HG03060 (cell line): ENCODE results near the gene RNF207.

Experiments
- ATAC-seq: cut with Tn5 transposase; IDR thresholded peaks from one replicate; pipeline ENCODE4 v1.9.1; 2021; ENCODE audit warnings: low read depth, moderate number of reproducible peaks; ENCODE audit not compliant: unreplicated experiment

Gene RNF207

GRCh38 chr1:6246497-6247467, 40.9 kb downstream of the RNF207 start:
- no peak for ATAC-seq

DNA sequence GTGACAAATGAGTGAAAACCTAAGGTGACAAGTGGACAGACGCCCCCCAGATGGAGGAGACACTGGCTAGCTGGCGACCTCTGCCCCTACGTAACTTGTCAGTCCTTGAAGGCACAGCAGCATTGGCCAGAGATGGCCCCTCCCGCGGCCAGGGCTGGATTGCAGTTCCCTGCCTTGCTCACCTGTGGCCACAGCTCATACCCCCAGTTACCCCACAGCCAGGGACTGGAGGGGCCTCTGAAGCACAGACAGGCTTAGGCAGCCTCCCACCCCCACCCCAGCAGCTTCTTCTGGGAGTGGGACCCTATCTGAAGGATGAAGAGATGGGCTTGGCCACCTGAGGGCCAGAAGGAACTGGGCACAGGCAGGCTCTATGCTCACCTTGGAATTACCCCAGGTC, 41.7 kb downstream of the RNF207 start:
- no peak for ATAC-seq

DNA sequence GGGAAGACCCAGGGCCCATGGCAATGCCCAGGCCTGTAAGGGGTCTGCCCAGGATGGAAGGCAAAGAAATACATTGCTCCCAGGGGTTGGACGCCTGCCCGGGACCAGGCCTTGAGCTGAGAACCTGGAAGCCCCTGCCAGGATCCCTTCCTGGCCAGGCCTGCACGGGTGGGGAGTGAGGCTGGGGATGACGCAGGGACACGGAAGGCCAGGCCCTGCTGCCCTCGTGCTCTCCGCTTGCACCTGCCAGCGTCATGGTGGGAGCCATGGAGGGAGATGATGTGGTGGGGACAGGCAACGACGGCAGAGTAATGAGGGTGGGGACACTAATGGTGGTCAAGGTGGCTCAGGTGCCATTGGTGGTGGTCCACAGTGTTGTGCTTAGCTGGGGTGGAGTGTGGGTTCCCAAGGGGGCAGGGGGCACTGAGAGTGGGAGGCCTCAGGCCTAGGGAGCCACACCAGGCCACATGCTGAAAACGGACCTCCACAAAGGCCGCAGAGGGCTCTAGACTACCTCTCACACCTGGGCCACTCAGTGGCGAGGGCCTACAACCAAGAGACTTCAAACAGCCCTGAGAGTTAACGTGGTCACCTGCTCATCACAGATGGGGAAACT, 42.4 kb downstream of the RNF207 start:
- no peak for ATAC-seq

- no peak for ATAC-seq
These were observed 43.2 kb downstream of the RNF207 start for GRCh38 chr1:6248932-6249738.

DNA sequence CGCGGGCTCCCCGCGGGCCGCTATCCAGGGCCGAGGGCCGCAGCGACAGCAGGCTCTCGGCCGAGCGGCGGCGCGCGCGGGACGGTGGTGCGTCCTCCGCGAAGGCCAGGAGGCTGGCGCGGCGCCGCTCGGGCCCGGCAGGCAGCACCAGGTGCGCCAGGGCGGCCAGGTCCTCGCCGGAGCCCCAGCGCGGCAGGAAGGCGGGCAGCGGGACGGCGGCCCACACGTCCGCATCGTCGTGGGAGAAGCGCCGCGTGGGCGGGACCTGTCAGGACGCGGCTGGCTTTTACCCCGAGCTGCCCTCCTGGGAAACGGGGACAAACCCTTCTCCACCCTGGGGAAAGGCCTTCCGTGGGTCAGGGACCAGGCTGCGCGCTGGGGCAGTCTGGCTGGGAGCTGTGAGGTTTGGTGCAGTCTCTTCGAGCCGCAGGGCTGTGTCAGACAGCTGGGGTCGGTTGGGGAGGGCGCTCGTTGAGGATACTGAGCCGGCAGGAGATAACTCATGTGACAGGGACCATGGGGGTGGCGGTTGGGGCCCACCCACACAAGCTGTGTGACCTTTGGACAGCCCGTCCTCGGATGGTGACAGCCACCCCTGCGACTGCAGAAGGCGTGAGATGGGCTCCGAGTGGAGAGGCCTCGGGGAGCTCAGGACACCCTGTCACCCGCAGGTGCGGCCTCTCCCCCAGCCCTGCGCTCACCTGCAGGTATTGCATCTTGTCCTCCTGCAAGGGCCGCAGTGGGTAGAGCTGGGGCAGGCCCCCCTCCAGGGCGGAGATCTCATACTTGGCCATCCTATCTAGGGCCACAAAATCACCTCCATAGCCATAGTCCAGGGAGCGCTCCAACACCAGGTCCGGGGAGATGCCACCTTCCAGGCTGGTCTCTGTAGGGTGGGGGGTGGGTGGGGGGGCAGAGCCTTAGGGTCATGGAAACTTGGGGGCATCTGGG, 44.1 kb downstream of the RNF207 start:
- ATAC-seq, result no peak

- no peak for ATAC-seq
These were observed 45.3 kb downstream of the RNF207 start for GRCh38 chr1:6251233-6251632.

- ATAC-seq, result no peak
These were observed 45.9 kb downstream of the RNF207 start for GRCh38 chr1:6251681-6252373.

- ATAC-seq, result no peak
These were observed 46.4 kb downstream of the RNF207 start for GRCh38 chr1:6252374-6252710.

GRCh38 chr1:6253380-6253779, 47.5 kb downstream of the RNF207 start:
- no peak for ATAC-seq

GRCh38 chr1:6254691-6255090, 48.8 kb downstream of the RNF207 start:
- ATAC-seq, result no peak

GRCh38 chr1:6256645-6257044, 50.7 kb downstream of the RNF207 start:
- no peak for ATAC-seq

DNA sequence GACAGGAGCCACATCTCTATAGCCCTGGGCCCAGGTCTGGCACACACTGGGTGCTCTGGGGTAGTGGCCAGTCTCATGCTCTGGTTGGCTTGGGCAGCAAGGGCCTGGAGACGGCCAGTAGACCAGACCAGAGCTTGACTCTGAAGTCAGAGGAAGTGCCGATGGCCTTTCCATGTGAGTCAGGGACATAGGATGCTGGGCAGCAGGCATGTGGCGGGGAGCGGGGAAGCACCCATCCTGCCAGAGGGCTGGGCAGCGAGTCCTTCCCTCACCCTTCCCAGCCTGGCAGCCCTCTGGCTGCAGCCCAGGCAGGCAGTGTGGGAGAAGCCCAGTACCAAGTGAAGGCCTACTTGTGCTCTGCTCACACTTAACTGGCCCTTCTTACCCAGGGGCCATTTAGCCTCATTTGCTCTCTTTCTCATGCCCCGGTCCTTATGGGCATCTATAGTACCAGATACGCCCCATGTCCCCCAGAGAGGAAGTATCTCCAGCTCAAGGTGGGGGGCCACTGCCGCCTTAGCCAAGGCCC, 51.7 kb downstream of the RNF207 start:
- no peak for ATAC-seq

- ATAC-seq, result no peak
These were observed 52.8 kb downstream of the RNF207 start for GRCh38 chr1:6258675-6259074.

- ATAC-seq, result no peak
These were observed 53.8 kb downstream of the RNF207 start for GRCh38 chr1:6259491-6260362.

GRCh38 chr1:6260433-6260934, 54.6 kb downstream of the RNF207 start:
- no peak for ATAC-seq

DNA sequence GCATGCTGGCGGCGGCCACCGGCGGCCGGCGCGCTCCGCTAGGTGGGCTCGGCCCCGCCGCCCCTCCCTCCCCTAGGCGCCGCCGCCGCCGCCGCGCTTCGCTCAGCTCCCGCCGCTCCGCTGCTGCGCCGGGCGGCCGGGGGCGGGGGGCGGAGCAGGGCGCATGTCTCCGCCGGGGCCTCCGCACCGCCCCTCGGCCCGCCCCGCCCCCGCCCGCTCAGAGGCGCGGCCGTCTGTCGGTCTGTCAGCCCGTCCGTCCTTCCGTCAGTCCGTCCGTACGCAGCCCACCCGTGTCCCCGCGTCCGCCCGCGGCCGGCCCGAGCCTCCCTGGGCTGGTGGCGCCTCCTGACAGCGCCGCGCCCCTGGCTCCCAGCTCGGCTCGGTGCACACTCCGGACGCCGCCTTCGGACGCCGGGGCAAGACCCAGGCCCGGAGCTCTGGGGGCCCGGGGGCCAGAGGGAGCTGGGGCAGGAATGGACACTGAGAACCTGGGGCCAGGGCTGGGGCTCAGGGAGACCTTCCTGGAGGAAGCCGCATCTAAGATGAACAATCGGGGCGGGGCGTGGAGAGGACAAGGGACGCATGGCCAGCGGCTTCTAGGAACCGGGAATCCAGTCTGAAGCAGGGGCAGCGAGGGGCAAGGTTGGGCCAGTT, 55.2 kb downstream of the RNF207 start, which contains the start of gene GPR153:
TSS of gene GPR153 (minus strand) at position 138 of the 654 bp plus-strand sequence. CDS start 6,193 bp downstream, outside the sequence.
- ATAC-seq, result no peak

GRCh38 chr1:6261615-6261995, 55.7 kb downstream of the RNF207 start:
- no peak for ATAC-seq
